AG04450 (cell line): Measurements from ENCODE around the gene NUP153. TPM values are rescaled to one million over a fixed set of nuclear protein-coding genes. Genes with fewer than 3 reads are reported as not detected.

ENCODE experiments used
- CTCF ChIA-PET: fragments of 300-600, 350-600 bp; formaldehyde crosslinking; extraction: SDS; loops from one replicate; lab custom pipeline; 2022; ENCODE audit warnings: antibody characterized with exemption, inconsistent platforms; lab: Charles Lee
- POLR2A ChIA-PET: fragments of 350-600 bp; formaldehyde crosslinking; extraction: SDS; loops from one replicate; lab custom pipeline; 2021; ENCODE audit warnings: antibody characterized with exemption, inconsistent platforms; lab: Yijun Ruan, JAX
- DNase-seq: peaks from one replicate; pipeline ENCODE4 v3.0.0-alpha.2; 2011; ENCODE audit warnings: low read depth, low spot score
- H3K27ac ChIP-seq: one replicate; pipeline ENCODE4 v1.5.1; 2012; ENCODE audit warnings: low read depth, low read length, control low read depth
- H3K27me3 ChIP-seq: one replicate; pipeline ENCODE4 v1.6.0; 2012; ENCODE audit warnings: low read length; ENCODE audit not compliant: control insufficient read depth, insufficient read depth
- H3K4me3 ChIP-seq: 2 replicates; pipeline ENCODE4 v1.5.1; 2011; ENCODE audit warnings: mild to moderate bottlenecking, low read depth, low read length, control low read depth
- H3K9me3 ChIP-seq: 2 replicates; pipeline ENCODE4 v1.5.1; 2012; ENCODE audit warnings: low read length; ENCODE audit not compliant: control insufficient read depth, insufficient read depth
- polyA plus RNA-seq: library from polyadenylated mRNA; depleted of rRNA; stranded (reverse); fragments of >200 nt; gene quantifications from 2 replicates; pipeline ENCODE4 v1.2.3, GENCODE V29; 2011; rRNA removed
- small RNA-seq: library from RNA; depleted of rRNA; stranded (forward); fragments of <200 nt; gene quantifications from one replicate; pipeline ENCODE3, GENCODE V24; 2012; ENCODE audit warnings: low read depth; ENCODE audit not compliant: insufficient read length
- TF ChIP-seq, protein P1 (sequence below): IDR thresholded peaks from 2 replicates; pipeline ENCODE4 v1.5.1; 2011; ENCODE audit warnings: low read depth, low read length, control low read depth, inconsistent platforms

Gene NUP153
- polyA plus RNA-seq, 1 experiment: 35.2 TPM

DNA sequence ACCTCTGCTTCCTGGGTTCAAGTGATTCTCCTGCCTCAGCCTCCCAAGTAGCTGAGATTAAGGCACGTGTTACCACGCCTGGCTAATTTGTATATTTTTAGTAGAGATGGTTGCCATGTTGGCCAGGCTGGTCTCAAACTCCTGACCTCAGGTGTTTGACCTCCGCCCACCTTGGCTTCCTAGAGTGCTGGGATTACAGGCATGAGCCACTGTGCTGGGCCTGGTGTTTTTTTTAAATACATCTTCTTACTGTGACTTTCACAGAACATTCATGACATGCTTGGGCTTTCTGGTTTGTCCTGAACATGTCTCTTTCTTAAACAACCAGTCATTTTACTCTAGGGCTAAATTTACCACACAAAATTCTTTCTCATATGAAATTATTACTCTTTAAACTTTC lies 141.3 kb downstream of the NUP153 start:
- H3K27me3 ChIP-seq: no peaks in the 10 kb centered on the region
- no peak for DNase-seq
- ChIA-PET POLR2A (no interaction called here), CTCF (no interaction called here)
- H3K4me3 ChIP-seq: no peak overlapping the region
- TF ChIP-seq, protein P1, sequence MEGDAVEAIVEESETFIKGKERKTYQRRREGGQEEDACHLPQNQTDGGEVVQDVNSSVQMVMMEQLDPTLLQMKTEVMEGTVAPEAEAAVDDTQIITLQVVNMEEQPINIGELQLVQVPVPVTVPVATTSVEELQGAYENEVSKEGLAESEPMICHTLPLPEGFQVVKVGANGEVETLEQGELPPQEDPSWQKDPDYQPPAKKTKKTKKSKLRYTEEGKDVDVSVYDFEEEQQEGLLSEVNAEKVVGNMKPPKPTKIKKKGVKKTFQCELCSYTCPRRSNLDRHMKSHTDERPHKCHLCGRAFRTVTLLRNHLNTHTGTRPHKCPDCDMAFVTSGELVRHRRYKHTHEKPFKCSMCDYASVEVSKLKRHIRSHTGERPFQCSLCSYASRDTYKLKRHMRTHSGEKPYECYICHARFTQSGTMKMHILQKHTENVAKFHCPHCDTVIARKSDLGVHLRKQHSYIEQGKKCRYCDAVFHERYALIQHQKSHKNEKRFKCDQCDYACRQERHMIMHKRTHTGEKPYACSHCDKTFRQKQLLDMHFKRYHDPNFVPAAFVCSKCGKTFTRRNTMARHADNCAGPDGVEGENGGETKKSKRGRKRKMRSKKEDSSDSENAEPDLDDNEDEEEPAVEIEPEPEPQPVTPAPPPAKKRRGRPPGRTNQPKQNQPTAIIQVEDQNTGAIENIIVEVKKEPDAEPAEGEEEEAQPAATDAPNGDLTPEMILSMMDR: no peak
- no peak overlapping the region for H3K27ac ChIP-seq
- H3K9me3 ChIP-seq: peaks cover 5% of the 10 kb centered on the region

Small RNAs within 50 kb of the gene (small RNA-seq; reads per million reads assigned to genes)
- gene RF00019 (not detected), gene RNA5SP204 (0.81 reads per million), gene RNU6-190P (not detected), gene SUMO2P13 (not detected)

Other genes with a start within 250 kb of the NUP153 start
- gene FAM8A1, start 106.6 kb downstream of the NUP153 start, polyA plus RNA-seq: 17.1 and 24.1 TPM in 2 replicates